ENCODE measurements around the gene ELK3. TPM values are rescaled to one million over a fixed set of nuclear protein-coding genes. Genes with fewer than 3 reads are reported as not detected.
A peak's percentile ranks its signal among the peaks of the same experiment; 100 is the strongest.

The ELK3 gene
- total and polyA plus RNA-seq, 2 experiments from 2014 or later, result 5.5 to 8.3 TPM

- H4K20me1 ChIP-seq (replicated peaks; ENCODE audit: insufficient read depth), result no peaks in the 10 kb centered on the region
- Mint-ChIP-seq H3K27ac (peak overlapping the region; percentile 86), H3K9me3 (no peaks in the 10 kb centered on the region), H3K36me3 (ENCODE audit: low read depth) (no peaks in the 10 kb centered on the region; the same call in 2 of the 3 replicates), H3K4me1 (peaks cover 19% of the 10 kb centered on the region; the same call in 2 of the 3 replicates), H3K27me3 (ENCODE audit: insufficient read depth, low read depth, poor library complexity) (peaks cover 6% of the 10 kb centered on the region), H3K4me3 (no peak overlapping the region)
- no peak overlapping the region for H3K27ac ChIP-seq (ENCODE audit: low read depth)
- no peak overlapping the region for H3K4me2 ChIP-seq
- H3K27me3 ChIP-seq (ENCODE audit: insufficient read depth), result no peaks in the 10 kb centered on the region
- TF ChIP-seq STAT1 (IDR thresholded peaks at IDR 0.05; ENCODE audit: unreplicated experiment), result no peak
- TF ChIP-seq CREB1 (CRISPR knock-in tag; IDR thresholded peaks at IDR 0.05; ENCODE audit: low read depth), result no peak
- no peak for TF ChIP-seq JUNB (IDR thresholded peaks at IDR 0.05; ENCODE audit: unreplicated experiment)
- no peak for TF ChIP-seq EZH2 (IDR thresholded peaks at IDR 0.05; ENCODE audit: low read depth, unreplicated experiment)
- TF ChIP-seq POLR2AphosphoS5 (IDR thresholded peaks at IDR 0.05; ENCODE audit: low read depth), result no peak
- no peak for TF ChIP-seq EZH2phosphoT487 (IDR thresholded peaks at IDR 0.05; ENCODE audit: unreplicated experiment)
- TF ChIP-seq ZNF114 (CRISPR knock-in tag; IDR thresholded peaks at IDR 0.05), result no peak
- no peak for TF ChIP-seq REST (IDR thresholded peaks at IDR 0.05; ENCODE audit: unreplicated experiment)
- TF ChIP-seq CTCF (conservative IDR thresholded peaks at IDR 0.05; ENCODE audit: low read depth in 2 of 2), result no peak
- TF ChIP-seq ETS1 (IDR thresholded peaks at IDR 0.05), result no peak
- TF ChIP-seq ZNF331 (CRISPR knock-in tag; IDR thresholded peaks at IDR 0.05; ENCODE audit: low read depth), result no peak
- no peak for TF ChIP-seq NANOG (IDR thresholded peaks at IDR 0.05; ENCODE audit: borderline replicate concordance)
- TF ChIP-seq ZNF462 (CRISPR knock-in tag; IDR thresholded peaks at IDR 0.05), result no peak
- H3F3A ChIP-seq (replicated peaks; ENCODE audit: low read depth), result no peaks in the 10 kb centered on the region
- DNase-seq (ENCODE audit: low spot score) (no peak), ATAC-seq (no peak)
- no peaks in the 10 kb centered on the region for H3K36me3 ChIP-seq (ENCODE audit: insufficient read depth)
- H3K79me2 ChIP-seq (replicated peaks; ENCODE audit: insufficient read depth), result no peaks in the 10 kb centered on the region
- H3K4me3 ChIP-seq, result no peak overlapping the region
- no peaks in the 10 kb centered on the region; the same call in 1 of the 2 replicates for H3K4me1 ChIP-seq (ENCODE audit: insufficient read depth)
- no peak overlapping the region for H2AFZ ChIP-seq
- no peaks in the 10 kb centered on the region for H3K9me2 ChIP-seq (ENCODE audit: insufficient read depth)
These were observed 25.6 kb downstream of the ELK3 start for GRCh38 chr12:96219700-96220206.

All from GM23338 (cell line).